A673 (cell line): ENCODE measurements around the gene AKAP8.

ENCODE experiments used
- EZH2 ChIP-seq: fragments of 200-600 bp; sonication (generic); IDR thresholded peaks from 2 replicates; pipeline ENCODE4 v1.6.1; 2017; ENCODE audit warnings: borderline replicate concordance, low read depth, mild to moderate bottlenecking, mixed read lengths, antibody characterized with exemption, low read length; ENCODE audit not compliant: poor library complexity, severe bottlenecking
- TF ChIP-seq, protein P1 (sequence below): fragments of 300-800, 200-600 bp; sonication (generic); conservative IDR thresholded peaks from 2 replicates; pipeline ENCODE4 v1.5.1; 2017; ENCODE audit warnings: low read depth, mild to moderate bottlenecking, antibody characterized with exemption, low read length, moderate library complexity, mixed read lengths

DNA sequence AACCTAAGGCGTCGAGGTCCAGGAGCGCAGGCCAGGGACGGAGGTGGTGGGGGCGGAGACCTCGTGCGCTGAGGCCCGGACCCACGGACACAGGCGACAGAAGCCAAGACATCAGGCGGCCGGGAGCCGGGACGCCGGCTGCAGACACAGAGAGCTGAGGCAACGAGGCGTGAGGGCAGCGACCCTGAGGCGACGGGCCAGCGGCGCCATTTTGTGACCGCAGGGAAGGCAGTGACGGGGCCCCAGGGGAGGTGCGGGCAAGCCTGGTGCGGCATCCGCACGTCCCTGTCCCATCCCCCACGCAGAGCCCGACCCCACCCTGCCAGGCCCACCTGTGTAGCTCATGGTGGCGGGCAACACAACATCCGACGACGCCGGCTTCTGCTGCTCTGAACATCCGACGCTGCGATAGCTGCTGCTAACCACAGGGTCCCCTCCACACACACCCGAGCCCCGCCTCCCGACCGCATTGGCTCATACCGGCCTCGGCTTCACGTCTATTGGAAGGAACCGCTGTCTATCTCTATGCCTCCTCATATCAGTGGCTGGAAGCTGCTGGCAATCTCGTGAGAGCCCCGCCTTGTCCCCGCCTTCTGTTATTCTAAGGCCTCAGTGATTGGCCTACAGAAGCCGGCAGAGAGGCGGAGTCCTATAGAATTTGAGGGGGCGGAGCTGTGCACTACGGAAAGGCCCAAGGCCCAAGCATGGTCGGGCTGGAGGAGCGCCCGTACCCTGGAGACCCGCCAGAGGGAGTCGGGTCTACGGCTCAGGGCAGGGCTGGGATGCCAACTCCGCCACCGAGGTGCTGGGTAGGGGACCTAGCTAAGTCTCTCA is 39.2 kb upstream of the AKAP8 start, which contains the start of gene AKAP8L:
- TF ChIP-seq, protein P1, sequence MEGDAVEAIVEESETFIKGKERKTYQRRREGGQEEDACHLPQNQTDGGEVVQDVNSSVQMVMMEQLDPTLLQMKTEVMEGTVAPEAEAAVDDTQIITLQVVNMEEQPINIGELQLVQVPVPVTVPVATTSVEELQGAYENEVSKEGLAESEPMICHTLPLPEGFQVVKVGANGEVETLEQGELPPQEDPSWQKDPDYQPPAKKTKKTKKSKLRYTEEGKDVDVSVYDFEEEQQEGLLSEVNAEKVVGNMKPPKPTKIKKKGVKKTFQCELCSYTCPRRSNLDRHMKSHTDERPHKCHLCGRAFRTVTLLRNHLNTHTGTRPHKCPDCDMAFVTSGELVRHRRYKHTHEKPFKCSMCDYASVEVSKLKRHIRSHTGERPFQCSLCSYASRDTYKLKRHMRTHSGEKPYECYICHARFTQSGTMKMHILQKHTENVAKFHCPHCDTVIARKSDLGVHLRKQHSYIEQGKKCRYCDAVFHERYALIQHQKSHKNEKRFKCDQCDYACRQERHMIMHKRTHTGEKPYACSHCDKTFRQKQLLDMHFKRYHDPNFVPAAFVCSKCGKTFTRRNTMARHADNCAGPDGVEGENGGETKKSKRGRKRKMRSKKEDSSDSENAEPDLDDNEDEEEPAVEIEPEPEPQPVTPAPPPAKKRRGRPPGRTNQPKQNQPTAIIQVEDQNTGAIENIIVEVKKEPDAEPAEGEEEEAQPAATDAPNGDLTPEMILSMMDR = peak; percentile 86
- TF ChIP-seq EZH2 = no peak
